NCI-H446 treated with DMSO at 0.1 percent for 48 hours (cell line): ENCODE measurements around the gene MRRF.
"Not testable (repeated sequence)": the region's sequence is repeated elsewhere in the genome, so short reads cannot be mapped to it uniquely, and the experiment has no call there.

Experiments used
- DNase-seq: peaks from one replicate; lab custom pipeline; 2025; lab: John Stamatoyannopoulos, UW

The MRRF gene

GRCh38 chr9:122277285-122277897 lies 12.7 kb downstream of the MRRF start:
- no peak for DNase-seq

DNA sequence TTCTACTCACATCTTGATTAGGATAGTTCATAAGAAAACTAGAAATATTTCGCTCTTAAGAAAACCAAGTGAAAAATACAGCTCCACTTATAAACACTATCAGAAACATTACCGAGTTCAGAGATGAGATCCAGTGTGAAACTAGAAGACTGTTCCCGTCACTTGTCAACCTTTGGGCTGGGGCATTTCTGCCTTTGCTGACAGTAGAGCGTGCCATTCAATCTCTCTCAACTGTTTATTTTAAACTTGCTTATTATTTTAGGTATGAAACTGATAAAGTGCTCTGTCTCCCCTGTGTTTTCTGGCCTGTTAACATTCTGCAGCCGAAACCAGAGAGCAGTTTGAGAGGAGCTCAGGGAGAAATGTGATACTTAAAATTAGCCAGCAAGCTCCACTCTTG lies 16.7 kb downstream of the MRRF start:
- no peak for DNase-seq

DNA sequence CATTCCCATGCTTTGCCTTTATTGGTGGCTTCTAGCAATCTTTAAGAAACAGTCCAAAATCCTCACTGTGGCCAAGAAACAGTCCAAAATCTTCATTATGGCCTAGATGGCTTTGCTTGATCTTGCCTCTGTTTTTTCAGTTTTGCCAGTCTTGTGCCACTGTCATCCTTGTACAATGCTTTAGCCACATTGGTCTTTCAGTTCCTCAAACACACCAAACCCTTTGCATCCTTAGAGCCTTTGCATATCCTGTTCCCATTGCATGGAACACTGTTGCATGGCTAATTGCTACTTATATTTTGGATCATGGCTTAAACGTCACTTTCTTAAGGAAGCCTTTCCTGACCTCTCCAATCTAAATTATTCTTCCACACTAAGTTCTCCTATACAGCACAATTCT lies 22.1 kb downstream of the MRRF start:
- no peak for DNase-seq

GRCh38 chr9:122287214-122287720 lies 22.6 kb downstream of the MRRF start:
- no peak for DNase-seq

DNA sequence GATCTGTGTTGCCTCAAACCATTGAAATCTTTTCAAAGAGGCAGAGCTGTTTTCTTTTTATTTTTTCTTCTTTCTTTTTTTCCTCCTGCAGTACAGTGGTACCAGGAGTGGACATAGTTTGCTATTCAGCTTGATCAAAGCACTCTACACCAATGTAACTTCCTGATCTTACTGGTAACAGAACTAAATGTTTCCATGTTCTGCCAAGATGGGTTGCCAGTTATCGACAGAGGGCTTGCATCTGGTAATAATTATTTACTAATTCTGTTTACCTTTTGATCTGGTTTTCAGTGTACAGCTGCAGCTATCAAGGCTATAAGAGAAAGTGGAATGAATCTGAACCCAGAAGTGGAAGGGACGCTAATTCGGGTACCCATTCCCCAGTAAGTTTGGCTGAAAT lies 26.8 kb downstream of the MRRF start:
- no peak for DNase-seq

- DNase-seq = no peak
Measured at GRCh38 chr9:122294531-122294930, 29.8 kb downstream of the MRRF start.

GRCh38 chr9:122297512-122297911 lies 32.8 kb downstream of the MRRF start:
- no peak for DNase-seq

DNA sequence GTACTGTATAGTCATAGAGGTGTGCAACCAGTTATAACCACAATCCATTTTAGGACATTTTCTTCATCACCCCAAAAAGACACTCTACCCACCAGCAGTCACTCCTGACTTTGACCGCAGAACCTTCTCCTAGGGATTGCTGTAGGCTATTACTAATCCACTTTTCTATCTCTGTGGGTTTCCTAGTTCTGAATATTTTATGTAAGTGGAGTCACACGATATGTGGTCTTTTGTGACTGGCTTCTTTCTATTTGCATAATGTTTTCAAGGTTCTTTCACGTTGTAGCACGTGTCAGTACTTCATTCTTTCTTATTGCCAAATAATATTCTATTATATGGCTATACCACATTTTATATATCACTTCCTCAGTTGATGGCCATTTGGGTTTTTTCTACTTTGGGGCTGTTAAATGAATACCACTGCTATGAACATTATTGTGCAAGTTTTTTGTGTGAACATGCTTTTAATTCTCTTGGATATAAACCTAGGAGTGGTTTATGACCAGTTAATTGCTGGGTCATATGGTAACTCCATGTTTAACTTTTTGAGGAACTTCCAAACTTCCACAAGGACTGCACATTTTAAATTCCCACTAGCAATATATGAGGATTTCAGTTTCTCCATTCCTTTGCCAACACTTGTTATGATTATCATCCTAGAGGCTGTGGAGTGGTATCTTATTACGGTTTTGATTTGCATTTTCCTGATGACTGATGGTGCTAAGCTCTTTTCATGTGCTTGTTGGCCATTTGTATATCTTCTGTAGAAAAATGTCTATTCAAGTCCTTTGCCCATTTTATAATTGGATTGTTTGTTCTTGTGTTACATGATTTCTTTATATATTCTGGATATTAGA lies 37.8 kb downstream of the MRRF start:
- no peak for DNase-seq

GRCh38 chr9:122307061-122307460 lies 42.4 kb downstream of the MRRF start:
- DNase-seq = no peak

DNA sequence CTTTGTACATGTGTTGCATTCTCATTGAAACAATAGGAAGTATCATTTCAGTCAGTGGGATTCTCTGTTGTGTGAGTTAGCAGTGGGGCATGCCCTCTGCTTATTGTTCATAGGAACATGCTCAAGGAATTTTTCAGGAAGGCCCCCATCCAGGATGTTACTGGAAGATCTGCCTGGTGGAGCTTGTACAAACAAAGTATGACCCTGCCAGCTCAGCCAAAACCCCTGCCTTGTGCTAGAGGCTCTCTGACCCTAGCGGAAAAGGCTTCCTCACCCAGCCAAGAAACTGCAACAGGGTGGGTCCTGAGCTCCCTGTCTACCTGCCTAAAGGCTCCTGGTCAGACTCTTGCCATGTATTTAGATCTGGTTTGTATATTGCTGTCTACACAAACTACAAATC lies 43.2 kb downstream of the MRRF start:
- DNase-seq = no peak

- no peak for DNase-seq
Measured at GRCh38 chr9:122309861-122310260, 45.2 kb downstream of the MRRF start.

DNA sequence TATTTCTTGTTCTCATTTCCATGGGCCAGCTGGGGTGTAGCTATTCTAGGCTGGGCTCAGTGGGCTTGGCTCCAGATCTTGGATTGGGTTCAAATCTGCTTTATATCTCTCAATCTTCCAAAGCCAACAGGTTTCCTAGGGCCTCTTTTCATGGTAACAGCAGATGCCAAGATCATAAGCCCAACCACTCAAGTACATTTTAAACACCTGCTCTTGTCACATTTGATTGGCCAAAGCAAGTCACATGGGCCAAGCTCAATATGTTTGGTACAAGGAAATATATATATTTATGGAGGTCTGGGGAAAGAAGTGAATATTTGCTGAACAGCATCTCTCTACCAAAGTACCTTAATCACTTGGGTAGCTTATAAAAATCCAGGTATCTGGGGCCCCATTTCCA lies 49.5 kb downstream of the MRRF start:
- DNase-seq = peak; percentile 13

GRCh38 chr9:122315534-122315933 lies 50.9 kb downstream of the MRRF start:
- no peak for DNase-seq

DNA sequence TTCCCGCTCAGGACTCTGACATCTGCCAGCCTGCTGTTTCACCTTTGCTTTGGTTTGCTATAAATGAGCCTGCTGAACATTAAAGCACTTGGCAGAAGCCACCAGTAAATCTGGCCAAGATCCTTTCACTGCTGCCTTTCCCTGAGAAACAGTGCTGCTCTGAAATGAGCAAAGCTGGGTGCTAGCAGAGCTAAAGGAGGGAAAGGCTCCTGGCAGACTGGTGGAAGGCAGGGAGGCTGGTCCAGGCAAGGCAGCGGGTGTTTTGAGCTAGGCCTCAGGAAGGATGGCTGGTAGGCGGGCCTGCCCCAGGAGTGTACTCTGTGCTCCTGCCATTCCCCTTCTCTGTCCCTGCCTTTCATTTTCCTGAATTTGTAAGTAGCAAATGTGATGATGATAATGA lies 53.6 kb downstream of the MRRF start:
- peak; percentile 68 for DNase-seq

GRCh38 chr9:122320413-122320881 lies 55.8 kb downstream of the MRRF start:
- peak; percentile 7 for DNase-seq

DNA sequence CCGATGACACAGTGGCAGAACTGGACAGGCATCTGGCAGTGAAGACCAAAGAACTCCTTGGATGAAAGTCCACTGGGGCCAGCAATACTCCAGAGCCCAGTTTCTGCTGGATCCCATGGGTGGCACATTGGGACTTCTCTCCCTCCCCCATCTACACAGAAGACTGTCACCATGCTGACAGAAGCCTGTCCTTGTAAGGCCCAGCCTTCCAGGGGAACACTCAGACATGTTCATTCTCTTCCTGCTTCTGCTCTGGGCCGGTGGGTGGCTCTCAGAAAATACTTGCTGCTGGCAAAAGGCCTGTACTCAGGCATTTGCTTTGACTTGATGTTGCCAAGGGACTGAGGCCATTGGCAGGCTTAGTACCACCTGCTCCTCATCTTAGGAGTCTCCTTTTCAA lies 57.9 kb downstream of the MRRF start:
- peak; percentile 1 for DNase-seq

GRCh38 chr9:122324665-122325064 lies 60.0 kb downstream of the MRRF start:
- DNase-seq = not testable (repeated sequence)

- no peak for DNase-seq
Measured at GRCh38 chr9:122325124-122325523, 60.4 kb downstream of the MRRF start.

- DNase-seq = no peak
Measured at GRCh38 chr9:122327175-122327574, 62.5 kb downstream of the MRRF start.

- no peak for DNase-seq
Measured at GRCh38 chr9:122329597-122329996, 64.9 kb downstream of the MRRF start.

DNA sequence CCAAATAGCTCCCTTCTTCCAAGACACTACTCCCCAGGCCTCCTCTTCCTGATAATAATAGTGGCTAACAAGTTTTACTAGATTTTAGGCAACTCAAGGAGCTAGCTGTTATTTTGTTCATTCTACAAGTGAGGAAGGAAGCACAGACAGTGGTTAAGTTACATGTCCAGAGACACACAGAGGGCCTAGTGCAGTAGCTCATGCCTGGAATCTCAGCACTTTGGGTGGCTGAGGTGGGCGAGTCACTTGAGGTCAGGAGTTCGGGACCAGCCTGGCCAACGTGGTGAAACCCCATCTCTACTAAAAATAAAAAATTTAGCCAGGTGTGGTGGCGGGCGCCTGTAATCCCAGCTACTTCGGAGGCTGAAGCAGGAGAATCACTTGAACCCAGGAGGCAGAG lies 65.8 kb downstream of the MRRF start:
- not testable (repeated sequence) for DNase-seq

DNA sequence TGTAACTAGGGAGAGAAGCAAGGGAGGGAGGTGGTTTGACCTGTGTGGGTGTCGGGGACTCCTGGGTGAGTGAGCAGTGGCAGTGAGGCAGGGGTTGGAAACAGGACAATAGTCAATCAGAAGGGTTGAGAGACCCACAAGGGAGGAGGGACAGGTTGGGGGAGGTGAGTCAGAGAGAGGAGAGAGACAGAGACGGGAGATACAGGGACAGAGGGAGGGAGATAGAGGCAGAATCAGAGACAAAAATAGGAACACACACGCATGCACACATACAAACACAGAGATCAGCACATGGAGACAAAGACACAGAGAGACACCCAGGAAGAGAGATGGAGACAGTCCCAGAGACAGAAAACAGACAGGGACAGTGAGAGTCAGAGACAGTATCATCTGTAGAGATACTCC lies 66.8 kb downstream of the MRRF start:
- no peak for DNase-seq

DNA sequence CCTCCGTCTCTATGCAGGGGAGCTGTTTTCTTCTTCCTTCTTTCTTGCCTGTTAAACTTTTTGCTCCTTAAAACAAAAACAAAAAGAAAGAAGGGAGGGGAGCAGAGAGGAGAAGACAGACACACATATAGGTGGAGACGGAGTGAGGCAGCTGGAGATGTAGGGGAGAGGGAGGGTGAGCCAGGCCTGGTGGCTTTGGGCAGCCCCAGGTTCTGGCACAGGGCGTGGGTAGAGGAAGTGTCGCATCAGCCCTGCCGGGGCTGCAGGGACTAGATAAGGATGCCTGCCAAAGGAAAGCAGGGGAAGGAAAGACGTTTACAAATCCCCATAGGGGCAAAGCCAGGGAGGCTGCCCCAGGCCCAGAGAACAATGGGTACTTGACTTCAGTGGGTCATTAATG lies 67.4 kb downstream of the MRRF start:
- DNase-seq = no peak
